ENCODE measurements around the gene NPTX1.

- no peak for TF ChIP-seq CTCF (IDR thresholded peaks at IDR 0.05)
- no peak for TF ChIP-seq POLR2A (IDR thresholded peaks at IDR 0.05)
These were observed 38.9 kb downstream of the NPTX1 start for GRCh38 chr17:80437532-80437931.

Measured in thyroid gland (tissue), 4 donors.